ENCODE measurements around the gene IPO11.

Gene IPO11

GRCh38 chr5:62412549-62413329, at the start of gene IPO11:
Gene IPO11 (plus strand): TSS chr5:62412763. CDS start chr5:62437280, 24,517 bp downstream.
- peak within 1 kb of the TSS; percentile 87 for H3K4me3 ChIP-seq (ENCODE audit: low read depth, low read length)
- no peaks in the 10 kb centered on the region for H3K4me1 ChIP-seq (ENCODE audit: control insufficient read depth, insufficient read depth, low read length)
- H3K9me3 ChIP-seq (ENCODE audit: control insufficient read depth, insufficient read depth, low read depth, low read length) = no peaks in the 10 kb centered on the region
- H3K27me3 ChIP-seq (ENCODE audit: control insufficient read depth, insufficient read depth, low read length) = no peaks in the 10 kb centered on the region
- peak within 1 kb of the TSS; percentile 83 for H3K27ac ChIP-seq (ENCODE audit: low read depth, low read length)
- H3K9ac ChIP-seq (ENCODE audit: low read length) = peak within 1 kb of the TSS; percentile 95
- H3K36me3 ChIP-seq (ENCODE audit: control insufficient read depth, insufficient read depth, low read length) = no peaks in the 10 kb centered on the region

GRCh38 chr5:62369039-62369438, 43.5 kb upstream of the IPO11 start:
- Histone ChIP-seq H3K27me3 (ENCODE audit: control insufficient read depth, insufficient read depth, low read length) (no peaks in the 10 kb centered on the region), H3K27ac (ENCODE audit: low read depth, low read length) (no peak overlapping the region), H3K4me3 (ENCODE audit: low read depth, low read length) (no peak overlapping the region), H3K9me3 (ENCODE audit: control insufficient read depth, insufficient read depth, low read depth, low read length) (no peaks in the 10 kb centered on the region), H3K9ac (ENCODE audit: low read length) (no peak overlapping the region), H3K36me3 (ENCODE audit: control insufficient read depth, insufficient read depth, low read length) (peaks cover 63% of the 10 kb centered on the region), H3K4me1 (ENCODE audit: control insufficient read depth, insufficient read depth, low read length) (no peaks in the 10 kb centered on the region)

GRCh38 chr5:62371409-62371808, 41.2 kb upstream of the IPO11 start:
- Histone ChIP-seq H3K4me1 (ENCODE audit: control insufficient read depth, insufficient read depth, low read length) (no peaks in the 10 kb centered on the region), H3K9me3 (ENCODE audit: control insufficient read depth, insufficient read depth, low read depth, low read length) (no peaks in the 10 kb centered on the region), H3K4me3 (ENCODE audit: low read depth, low read length) (no peak overlapping the region), H3K36me3 (ENCODE audit: control insufficient read depth, insufficient read depth, low read length) (peaks cover 62% of the 10 kb centered on the region), H3K27me3 (ENCODE audit: control insufficient read depth, insufficient read depth, low read length) (no peaks in the 10 kb centered on the region), H3K27ac (ENCODE audit: low read depth, low read length) (no peak overlapping the region), H3K9ac (ENCODE audit: low read length) (no peak overlapping the region)

DNA sequence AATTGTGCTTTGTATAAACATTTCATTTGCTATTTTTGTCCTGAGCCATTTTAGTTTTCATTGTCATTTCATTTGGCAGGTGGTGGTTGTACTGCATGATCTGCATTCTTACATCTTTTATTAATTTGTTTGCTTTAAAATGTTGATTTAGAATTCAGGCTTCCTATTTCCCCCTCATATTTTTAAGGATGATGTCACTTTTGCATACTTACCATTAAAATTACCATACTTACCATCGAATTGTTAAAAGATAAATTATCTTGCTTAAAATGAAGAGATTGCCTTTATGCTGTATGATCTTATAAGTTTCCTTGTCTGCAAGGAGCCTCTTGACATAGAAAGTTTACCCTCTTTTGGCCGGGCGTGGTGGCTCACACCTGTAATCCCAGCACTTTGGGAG, 40.0 kb upstream of the IPO11 start:
- no peaks in the 10 kb centered on the region for H3K4me1 ChIP-seq (ENCODE audit: control insufficient read depth, insufficient read depth, low read length)
- H3K36me3 ChIP-seq (ENCODE audit: control insufficient read depth, insufficient read depth, low read length) = peaks cover 64% of the 10 kb centered on the region
- H3K9ac ChIP-seq (ENCODE audit: low read length) = no peak overlapping the region
- H3K27ac ChIP-seq (ENCODE audit: low read depth, low read length) = no peak overlapping the region
- H3K27me3 ChIP-seq (ENCODE audit: control insufficient read depth, insufficient read depth, low read length) = no peaks in the 10 kb centered on the region
- H3K4me3 ChIP-seq (ENCODE audit: low read depth, low read length) = no peak overlapping the region
- no peaks in the 10 kb centered on the region for H3K9me3 ChIP-seq (ENCODE audit: control insufficient read depth, insufficient read depth, low read depth, low read length)

DNA sequence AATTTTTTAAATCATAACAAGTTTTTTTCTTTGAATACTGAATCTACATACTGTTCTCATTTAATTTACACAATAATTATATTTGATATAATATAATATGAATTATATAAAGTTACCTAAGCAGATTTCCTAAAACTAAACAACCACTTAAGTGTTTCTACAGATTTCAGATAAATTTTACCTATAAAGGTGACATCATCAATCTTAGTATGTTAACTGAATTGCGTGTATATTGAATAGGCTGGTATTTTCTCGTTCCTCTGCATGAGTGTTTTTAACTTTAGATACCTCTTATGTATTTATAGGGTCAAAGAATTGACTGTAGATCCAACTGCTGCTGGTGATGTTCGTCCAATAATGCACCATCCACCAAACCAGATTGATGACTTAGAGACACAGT, 39.2 kb upstream of the IPO11 start:
- H3K9me3 ChIP-seq (ENCODE audit: control insufficient read depth, insufficient read depth, low read depth, low read length) = no peaks in the 10 kb centered on the region
- no peak overlapping the region for H3K4me3 ChIP-seq (ENCODE audit: low read depth, low read length)
- no peak overlapping the region for H3K27ac ChIP-seq (ENCODE audit: low read depth, low read length)
- H3K36me3 ChIP-seq (ENCODE audit: control insufficient read depth, insufficient read depth, low read length) = peaks cover 71% of the 10 kb centered on the region
- H3K4me1 ChIP-seq (ENCODE audit: control insufficient read depth, insufficient read depth, low read length) = no peaks in the 10 kb centered on the region
- no peaks in the 10 kb centered on the region for H3K27me3 ChIP-seq (ENCODE audit: control insufficient read depth, insufficient read depth, low read length)
- H3K9ac ChIP-seq (ENCODE audit: low read length) = no peak overlapping the region

- Histone ChIP-seq H3K36me3 (ENCODE audit: control insufficient read depth, insufficient read depth, low read length) (peaks cover 76% of the 10 kb centered on the region), H3K27me3 (ENCODE audit: control insufficient read depth, insufficient read depth, low read length) (no peaks in the 10 kb centered on the region), H3K4me3 (ENCODE audit: low read depth, low read length) (no peak overlapping the region), H3K9ac (ENCODE audit: low read length) (no peak overlapping the region), H3K27ac (ENCODE audit: low read depth, low read length) (no peak overlapping the region), H3K9me3 (ENCODE audit: control insufficient read depth, insufficient read depth, low read depth, low read length) (no peaks in the 10 kb centered on the region), H3K4me1 (ENCODE audit: control insufficient read depth, insufficient read depth, low read length) (no peaks in the 10 kb centered on the region)
Observed at GRCh38 chr5:62374090-62374489, 38.5 kb upstream of the IPO11 start.

DNA sequence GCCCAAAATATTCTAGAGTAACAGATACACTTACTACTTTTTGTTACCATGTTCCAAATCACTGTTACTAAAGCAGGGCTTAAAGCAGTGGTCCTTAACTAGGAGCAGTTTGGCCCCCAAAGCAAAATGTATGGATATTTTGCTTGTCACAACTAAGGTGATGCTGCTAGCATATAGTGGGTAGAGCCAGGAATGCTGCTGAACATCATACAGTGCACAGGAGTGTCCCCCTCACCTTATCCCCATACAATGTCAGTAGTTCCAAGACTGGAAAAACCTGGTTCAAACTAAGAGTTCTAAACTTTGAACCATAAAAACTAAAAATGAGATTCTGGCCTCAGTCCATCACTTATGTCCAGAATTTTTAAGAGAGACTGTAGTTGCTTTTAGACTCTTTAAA, 36.9 kb upstream of the IPO11 start:
- Histone ChIP-seq H3K4me1 (ENCODE audit: control insufficient read depth, insufficient read depth, low read length) (no peaks in the 10 kb centered on the region), H3K27ac (ENCODE audit: low read depth, low read length) (no peak overlapping the region), H3K9ac (ENCODE audit: low read length) (no peak overlapping the region), H3K27me3 (ENCODE audit: control insufficient read depth, insufficient read depth, low read length) (no peaks in the 10 kb centered on the region), H3K4me3 (ENCODE audit: low read depth, low read length) (no peak overlapping the region), H3K9me3 (ENCODE audit: control insufficient read depth, insufficient read depth, low read depth, low read length) (no peaks in the 10 kb centered on the region), H3K36me3 (ENCODE audit: control insufficient read depth, insufficient read depth, low read length) (peaks cover 84% of the 10 kb centered on the region)

DNA sequence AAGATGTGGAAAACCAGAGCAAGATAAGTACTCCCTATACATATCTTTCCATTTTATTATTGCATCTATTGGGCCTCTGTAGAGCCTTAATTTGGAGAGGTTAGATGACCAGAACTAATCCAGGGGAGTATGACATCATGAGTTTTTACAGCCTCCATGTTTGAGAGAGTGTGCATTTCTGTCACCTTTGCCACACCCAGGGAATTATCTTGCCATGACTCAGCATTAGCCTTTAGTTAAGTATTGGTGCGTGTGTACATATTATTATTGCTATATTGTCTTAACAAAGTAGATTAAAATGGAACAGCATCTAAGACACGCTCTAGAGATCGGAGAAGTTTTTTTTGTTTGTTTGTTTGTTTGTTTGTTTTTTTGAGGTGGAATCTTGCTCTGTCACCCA, 36.5 kb upstream of the IPO11 start:
- no peaks in the 10 kb centered on the region for H3K27me3 ChIP-seq (ENCODE audit: control insufficient read depth, insufficient read depth, low read length)

GRCh38 chr5:62385131-62385530, 27.4 kb upstream of the IPO11 start:
- Histone ChIP-seq H3K4me1 (ENCODE audit: control insufficient read depth, insufficient read depth, low read length) (no peaks in the 10 kb centered on the region), H3K27ac (ENCODE audit: low read depth, low read length) (no peak overlapping the region), H3K9me3 (ENCODE audit: control insufficient read depth, insufficient read depth, low read depth, low read length) (no peaks in the 10 kb centered on the region), H3K4me3 (ENCODE audit: low read depth, low read length) (no peak overlapping the region), H3K27me3 (ENCODE audit: control insufficient read depth, insufficient read depth, low read length) (no peaks in the 10 kb centered on the region), H3K9ac (ENCODE audit: low read length) (no peak overlapping the region), H3K36me3 (ENCODE audit: control insufficient read depth, insufficient read depth, low read length) (peaks cover 89% of the 10 kb centered on the region)

More for the DNA sequence above, 36.5 kb upstream of the IPO11 start:
- Histone ChIP-seq H3K4me3 (ENCODE audit: low read depth, low read length) (no peak overlapping the region), H3K9ac (ENCODE audit: low read length) (no peak overlapping the region), H3K9me3 (ENCODE audit: control insufficient read depth, insufficient read depth, low read depth, low read length) (no peaks in the 10 kb centered on the region), H3K36me3 (ENCODE audit: control insufficient read depth, insufficient read depth, low read length) (peaks cover 88% of the 10 kb centered on the region), H3K27ac (ENCODE audit: low read depth, low read length) (no peak overlapping the region), H3K4me1 (ENCODE audit: control insufficient read depth, insufficient read depth, low read length) (no peaks in the 10 kb centered on the region)

- no peak overlapping the region for H3K9ac ChIP-seq (ENCODE audit: low read length)
- H3K9me3 ChIP-seq (ENCODE audit: control insufficient read depth, insufficient read depth, low read depth, low read length) = no peaks in the 10 kb centered on the region
- H3K27ac ChIP-seq (ENCODE audit: low read depth, low read length) = no peak overlapping the region
- H3K36me3 ChIP-seq (ENCODE audit: control insufficient read depth, insufficient read depth, low read length) = peaks cover 89% of the 10 kb centered on the region
- H3K4me3 ChIP-seq (ENCODE audit: low read depth, low read length) = no peak overlapping the region
- no peaks in the 10 kb centered on the region for H3K27me3 ChIP-seq (ENCODE audit: control insufficient read depth, insufficient read depth, low read length)
- H3K4me1 ChIP-seq (ENCODE audit: control insufficient read depth, insufficient read depth, low read length) = no peaks in the 10 kb centered on the region
Observed at GRCh38 chr5:62385816-62386400, 26.7 kb upstream of the IPO11 start.

DNA sequence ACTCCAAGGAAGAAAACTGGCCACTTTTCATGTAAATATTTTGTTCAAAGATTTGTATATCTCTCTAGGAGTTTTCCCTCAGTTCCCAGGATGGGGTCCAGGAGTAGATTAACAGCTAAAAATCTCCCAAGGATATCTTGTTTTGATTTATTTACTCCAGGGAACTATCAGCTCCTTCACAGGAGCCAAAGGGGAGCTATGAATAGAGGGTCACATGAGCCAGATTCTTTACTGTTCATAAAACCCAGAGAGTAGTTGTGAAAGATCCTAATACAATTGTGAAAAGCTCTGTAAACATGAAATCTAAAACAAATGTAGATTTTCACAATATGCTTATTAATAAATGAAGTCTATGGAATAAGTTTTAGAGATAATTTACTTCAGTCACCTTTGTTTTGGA, 25.7 kb upstream of the IPO11 start:
- Histone ChIP-seq H3K4me3 (ENCODE audit: low read depth, low read length) (no peak overlapping the region), H3K27me3 (ENCODE audit: control insufficient read depth, insufficient read depth, low read length) (no peaks in the 10 kb centered on the region), H3K27ac (ENCODE audit: low read depth, low read length) (no peak overlapping the region), H3K36me3 (ENCODE audit: control insufficient read depth, insufficient read depth, low read length) (peaks cover 86% of the 10 kb centered on the region), H3K4me1 (ENCODE audit: control insufficient read depth, insufficient read depth, low read length) (no peaks in the 10 kb centered on the region), H3K9me3 (ENCODE audit: control insufficient read depth, insufficient read depth, low read depth, low read length) (no peaks in the 10 kb centered on the region), H3K9ac (ENCODE audit: low read length) (no peak overlapping the region)
